CD4-positive, alpha-beta T cell treated with Interleukin-10 for 1 hour (primary cell): ENCODE data around the gene CNKSR3.

Source experiments
- DNase-seq: peaks from one replicate; pipeline ENCODE4 v3.0.0-alpha.2; 2020

CNKSR3 gene

GRCh38 chr6:154448448-154449096 is 61.9 kb downstream of the CNKSR3 start:
- DNase-seq, result no peak

DNA sequence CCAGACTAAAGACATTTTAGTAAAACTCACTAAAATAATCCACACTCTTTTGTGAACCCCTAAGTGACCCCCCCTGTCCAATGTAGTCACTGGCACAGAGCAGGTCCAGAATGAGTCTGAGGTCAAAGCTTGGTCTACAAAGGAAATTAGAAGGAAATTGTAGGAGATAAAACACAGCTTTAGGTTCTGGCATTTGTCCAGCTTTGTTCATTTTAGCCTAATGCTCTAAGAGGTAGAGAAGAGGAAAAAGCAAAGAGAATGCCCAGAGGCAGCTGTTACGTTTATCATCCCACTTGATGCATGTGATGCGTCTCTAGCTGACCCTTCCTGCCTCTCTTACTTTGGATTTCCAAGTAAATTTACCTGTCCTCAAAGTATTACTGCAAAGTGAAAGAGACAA is 62.5 kb downstream of the CNKSR3 start:
- DNase-seq, result no peak

DNA sequence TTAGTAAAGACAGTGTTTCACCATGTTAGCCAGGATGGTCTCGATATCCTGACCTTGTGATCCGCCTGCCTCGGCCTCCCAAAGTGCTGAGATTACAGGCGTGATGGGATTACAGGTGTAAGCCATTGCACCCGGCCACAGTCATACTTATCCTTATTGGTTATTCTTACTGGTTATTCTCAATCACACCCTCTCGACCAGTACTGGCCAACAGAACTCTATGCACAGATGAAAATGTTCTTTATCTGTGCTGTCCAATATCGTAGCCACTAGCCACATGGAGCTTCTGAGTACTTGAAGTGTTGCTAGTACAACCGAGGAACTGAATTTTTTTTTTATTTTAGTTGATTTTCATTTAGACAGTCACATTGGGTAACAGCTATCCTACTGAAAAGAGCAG is 63.5 kb downstream of the CNKSR3 start:
- no peak for DNase-seq

DNA sequence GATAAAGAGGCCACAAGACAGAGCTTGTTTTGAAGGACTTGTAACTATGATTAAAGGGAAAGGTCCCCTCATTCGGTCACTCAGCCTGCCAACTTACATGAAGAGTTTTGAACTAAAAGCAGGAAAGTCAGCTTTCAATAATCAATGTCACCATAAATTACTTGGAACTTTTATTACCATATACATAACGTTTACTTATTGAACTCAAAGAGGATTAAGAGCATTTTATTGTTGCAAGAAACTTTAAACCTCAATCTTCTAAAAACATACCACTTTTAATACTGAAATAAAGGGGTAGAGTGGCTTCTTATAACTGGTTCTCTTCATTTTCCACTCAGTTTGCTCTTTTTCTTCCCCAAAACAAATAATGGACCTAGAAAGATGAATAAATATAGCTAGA is 65.1 kb downstream of the CNKSR3 start:
- DNase-seq, result no peak

GRCh38 chr6:154441995-154442310 is 68.5 kb downstream of the CNKSR3 start:
- no peak for DNase-seq

GRCh38 chr6:154440422-154441043 is 70.0 kb downstream of the CNKSR3 start:
- DNase-seq, result no peak

GRCh38 chr6:154440022-154440421 is 70.5 kb downstream of the CNKSR3 start:
- DNase-seq, result no peak

DNA sequence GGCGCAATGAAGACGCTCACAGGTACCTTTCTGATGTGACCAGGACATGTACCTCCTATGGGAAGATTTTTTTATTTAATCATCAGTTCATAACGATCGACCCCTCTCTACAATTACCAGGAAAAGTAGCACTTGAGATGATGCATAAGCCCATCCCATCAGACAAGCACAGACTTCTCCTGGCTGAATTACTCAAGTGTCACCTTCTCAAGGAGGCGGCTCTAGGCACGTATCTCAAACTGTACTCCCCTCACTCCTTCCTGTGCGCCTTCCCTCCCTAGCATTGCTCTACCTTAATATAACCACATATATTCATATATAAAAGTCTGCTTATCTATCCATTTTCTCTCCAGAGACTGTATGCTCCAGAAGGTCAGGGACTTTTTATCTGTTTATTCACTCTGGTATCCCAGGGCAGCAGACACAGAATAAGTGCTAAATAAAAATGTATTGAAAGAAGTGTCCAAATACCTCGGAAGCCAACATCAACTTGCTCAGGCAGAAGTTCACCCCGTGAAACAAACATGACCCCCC is 71.5 kb downstream of the CNKSR3 start:
- DNase-seq, result no peak

DNA sequence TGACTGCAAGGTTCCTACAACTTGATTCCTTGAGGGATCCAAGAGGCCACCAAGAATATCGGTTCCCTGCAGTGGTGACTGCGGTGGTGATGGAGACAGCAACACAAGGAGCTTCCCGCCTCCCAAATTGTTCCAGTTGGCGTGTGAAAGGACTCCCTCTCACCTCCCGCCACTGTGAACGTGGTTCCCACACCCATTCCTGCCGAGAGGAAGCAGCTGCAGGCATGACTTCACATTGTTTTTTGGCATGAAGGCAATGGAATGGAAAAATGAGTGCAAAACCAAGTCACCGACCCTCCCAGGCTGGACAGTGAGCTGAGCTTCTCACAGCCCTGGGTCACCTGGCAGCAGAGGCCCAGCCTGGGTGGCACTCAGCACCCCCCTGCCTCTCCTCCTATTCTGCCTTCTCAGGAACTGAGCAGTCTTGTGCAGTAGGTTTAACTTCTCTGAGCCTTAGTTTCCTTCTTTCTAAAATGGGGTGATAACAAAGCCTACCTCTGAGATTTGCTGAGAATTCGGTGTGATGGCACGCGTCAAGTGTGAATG is 75.0 kb downstream of the CNKSR3 start:
- no peak for DNase-seq

DNA sequence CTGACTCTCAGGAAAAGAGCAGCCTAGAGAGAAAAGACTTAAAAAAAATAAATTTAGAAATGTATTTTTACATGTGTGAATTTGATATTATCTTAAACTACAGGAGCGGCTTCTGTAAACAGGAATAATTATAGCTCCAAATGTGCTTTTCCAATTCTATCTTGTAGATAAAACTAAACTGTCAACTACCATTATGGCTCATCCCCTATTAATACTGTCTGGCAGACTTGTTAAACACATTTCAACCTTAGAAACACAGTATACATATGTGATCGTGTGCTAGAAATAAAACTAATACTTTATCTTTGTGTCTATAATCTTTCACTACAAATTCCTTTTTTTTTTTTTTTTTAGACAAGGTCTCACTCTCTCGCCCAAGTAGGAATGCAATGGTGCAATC is 75.8 kb downstream of the CNKSR3 start:
- no peak for DNase-seq

DNA sequence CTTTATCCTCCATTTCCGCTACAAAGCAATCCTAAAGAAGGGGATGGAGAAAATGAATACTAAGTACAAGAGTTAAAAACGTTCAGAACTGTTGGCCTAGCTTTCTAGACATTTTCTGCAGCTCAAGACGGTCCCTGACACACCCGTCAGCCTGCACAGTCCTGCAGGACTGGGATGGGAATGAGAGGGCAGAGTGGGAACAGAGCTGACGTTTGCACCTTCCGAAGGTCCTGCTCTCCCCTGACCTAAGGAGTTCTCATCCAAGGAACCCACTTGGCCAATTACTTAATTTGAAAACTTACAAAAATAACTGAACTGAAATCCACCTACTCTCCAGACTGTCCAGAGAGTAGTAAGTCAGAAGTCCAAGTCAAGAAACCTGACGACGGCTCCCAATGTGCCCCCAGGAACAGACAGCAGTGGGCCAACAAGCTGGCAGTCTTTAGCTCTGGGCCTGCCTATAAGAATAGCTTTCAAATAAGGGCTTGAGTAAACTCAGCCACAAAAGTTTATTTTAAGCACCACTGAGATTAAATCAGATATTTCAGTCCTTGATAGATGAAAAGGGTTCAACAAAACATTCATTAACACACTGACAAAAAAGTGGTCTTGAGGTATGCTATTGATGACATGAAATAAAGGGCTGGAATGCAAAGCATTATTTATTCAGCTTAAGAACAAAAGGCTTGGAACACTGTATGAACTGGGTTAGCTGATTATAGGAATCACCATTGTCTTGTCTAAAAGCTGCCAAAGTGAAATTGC is 76.8 kb downstream of the CNKSR3 start:
- DNase-seq, result no peak

DNA sequence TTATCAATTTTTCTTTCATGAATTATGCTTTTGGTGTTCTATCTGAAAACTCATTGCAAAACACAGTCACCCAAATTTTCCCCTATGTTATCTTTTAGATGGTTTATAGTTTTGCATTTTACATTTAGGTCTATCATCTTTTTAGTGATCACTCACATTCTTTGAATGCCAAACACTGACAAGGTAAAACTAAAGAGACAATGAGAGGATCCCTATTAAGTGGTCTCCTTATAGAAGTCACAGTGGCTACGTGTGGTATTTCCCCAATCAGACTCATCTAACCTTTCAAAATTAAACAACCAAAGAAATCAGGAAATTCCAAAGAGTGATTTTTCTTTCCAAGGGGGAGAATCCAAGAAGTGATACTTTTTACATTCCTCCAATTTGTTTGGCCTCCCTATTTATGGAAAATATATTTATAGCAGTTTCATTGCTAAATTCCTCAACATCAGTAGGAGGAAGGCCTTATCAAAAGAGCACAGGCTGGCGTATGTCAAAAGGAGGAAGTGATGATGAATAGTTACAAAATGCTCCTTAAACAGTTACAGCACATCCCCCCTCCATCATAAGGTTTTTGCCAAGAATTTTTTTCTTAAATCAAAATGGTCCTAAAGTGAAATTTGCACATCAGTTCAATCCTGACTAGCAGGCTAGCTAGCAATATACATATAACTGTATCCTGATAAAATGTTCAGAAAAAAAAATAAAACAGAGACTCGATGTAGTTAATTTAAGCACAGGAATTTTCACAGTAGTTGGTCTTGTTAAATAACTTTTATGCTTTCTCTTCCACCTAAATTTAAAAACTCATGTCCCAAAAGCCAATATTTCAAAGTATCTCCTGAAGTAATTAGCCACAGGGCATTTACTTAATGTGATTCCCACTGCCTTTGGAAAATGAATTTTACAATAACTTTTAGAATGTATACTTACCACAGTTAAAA is 77.7 kb downstream of the CNKSR3 start:
- no peak for DNase-seq

DNA sequence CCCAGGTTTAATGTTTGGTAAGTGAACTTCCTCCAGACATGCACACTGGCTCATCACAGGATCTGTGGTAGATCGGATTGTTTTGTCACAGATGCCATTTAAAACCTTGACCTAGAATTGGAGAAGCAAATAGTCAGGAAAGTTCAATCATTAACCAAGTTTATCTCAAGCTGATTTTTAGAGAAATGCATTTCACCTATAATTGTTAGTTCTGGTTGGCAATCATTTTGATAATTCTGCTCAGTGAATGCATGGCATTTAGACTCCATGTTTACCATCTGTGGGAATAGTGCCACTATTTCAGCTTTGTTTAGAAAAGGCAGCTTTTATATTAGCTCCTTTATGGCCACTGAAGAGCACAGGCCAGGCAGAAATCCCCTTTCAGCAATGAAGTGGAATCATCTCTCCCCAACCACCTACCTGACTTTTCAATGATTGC is 80.0 kb downstream of the CNKSR3 start:
- no peak for DNase-seq

- no peak for DNase-seq
Measured at GRCh38 chr6:154429711-154430110, 80.8 kb downstream of the CNKSR3 start.

DNA sequence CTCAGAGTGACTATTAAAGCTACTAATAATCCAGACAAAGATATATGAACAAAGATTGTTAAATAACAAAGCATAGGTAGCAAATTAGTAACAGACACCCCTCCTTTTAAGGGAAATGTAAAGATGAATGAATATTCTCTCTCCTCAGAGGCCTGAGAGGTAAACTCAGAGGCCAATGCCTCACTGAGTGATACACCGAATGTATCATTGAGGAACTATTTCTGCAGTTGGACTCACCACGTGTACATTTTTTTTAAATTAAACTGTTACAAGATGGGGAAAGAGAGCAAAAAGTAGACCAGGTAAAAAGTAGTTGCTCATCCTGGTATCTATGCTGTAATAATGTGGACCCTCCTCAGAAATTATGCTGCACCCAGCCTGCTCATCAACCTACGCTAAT is 81.6 kb downstream of the CNKSR3 start:
- no peak for DNase-seq

- no peak for DNase-seq
Measured at GRCh38 chr6:154427446-154427845, 83.0 kb downstream of the CNKSR3 start.

GRCh38 chr6:154426997-154427396 is 83.5 kb downstream of the CNKSR3 start:
- no peak for DNase-seq

DNA sequence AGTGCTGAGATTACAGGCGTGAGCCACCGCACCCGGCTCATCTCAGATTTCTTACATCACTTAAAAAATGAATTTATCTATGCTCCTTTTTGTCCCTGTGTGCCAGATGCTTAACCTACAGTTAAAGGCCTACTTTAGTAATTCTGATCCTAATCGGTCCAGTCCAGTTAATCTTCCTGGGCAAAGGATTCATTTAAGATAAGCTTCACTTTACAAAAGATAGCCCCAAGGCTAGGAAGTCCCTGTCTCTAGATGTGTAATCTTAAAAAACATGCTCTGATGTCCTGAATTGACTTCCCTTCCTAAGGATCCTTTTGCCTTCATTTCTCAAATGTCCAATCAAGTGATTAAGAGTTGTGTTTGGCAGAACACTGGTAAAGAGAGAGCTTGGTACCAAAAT is 85.5 kb downstream of the CNKSR3 start:
- no peak for DNase-seq

- no peak for DNase-seq
Measured at GRCh38 chr6:154414021-154414813, 96.3 kb downstream of the CNKSR3 start.

GRCh38 chr6:154412106-154412820 is 98.2 kb downstream of the CNKSR3 start:
- DNase-seq, result no peak

- DNase-seq, result no peak
Measured at GRCh38 chr6:154411076-154411475, 99.4 kb downstream of the CNKSR3 start.
